Lower leg skin (tissue), 4 donors: ENCODE measurements around the gene PIGN. TPM values are rescaled to one million over a fixed set of nuclear protein-coding genes. Genes with fewer than 3 reads are reported as not detected.

ENCODE experiments used
- DNase-seq, 2 donors: peaks; one replicate each; pipeline ENCODE4 v3.0.0-alpha.2; 2019; ENCODE audit warnings: low spot score in 2 of 2
- H3K4me3 ChIP-seq: fragments of 200-600 bp; sonication (generic); 2 replicates; pipeline ENCODE4 v1.5.1; 2017; ENCODE audit warnings: mild to moderate bottlenecking, low read depth; ENCODE audit not compliant: poor library complexity, severe bottlenecking
- CTCF ChIP-seq, 3 donors: fragments of 450-650 bp; IDR thresholded peaks; one replicate each; pipeline ENCODE4 v1.5.1; 2016; ENCODE audit warnings: antibody characterized with exemption in 3 of 3, mild to moderate bottlenecking in 3 of 3, moderate library complexity in 2 of 3
- POLR2A ChIP-seq, 2 donors: fragments of 450-650 bp; IDR thresholded peaks; one replicate each; pipeline ENCODE4 v1.6.1; 2016 to 2017; ENCODE audit warnings: antibody characterized with exemption in 2 of 2, mild to moderate bottlenecking in 1 of 2, moderate library complexity in 1 of 2
- WGBS, 2 donors: methylation state at CpG; one replicate each; pipeline ENCODE4 v1.1.5; 2018; 5-methylcytosine and 5-hydroxymethylcytosine counted together
- intact Hi-C: fragments of 100-400 bp; cut with DNase I; formaldehyde crosslinking; loops from one replicate; pipeline ENCODE4 v1.15.0; 2023; ENCODE audit warnings: low total_unique reads
- total RNA-seq, 4 donors: library from RNA; depleted of rRNA; stranded (reverse); fragments of >200 nt; gene quantifications; one replicate each; pipeline ENCODE4 v1.1.0, GENCODE V29; 2016

PIGN gene
- total RNA-seq, 4 donors from 2014 or later, result 23.6 to 35.6 (median 31.7) TPM

- no peak for TF ChIP-seq POLR2A (IDR thresholded peaks at IDR 0.05)
- no peak for TF ChIP-seq CTCF (IDR thresholded peaks at IDR 0.05)
- 70 to 89% methylated on average over 2 of the region's 2 CpGs for WGBS, 2 donors
- intact Hi-C loops, result no loop called here
Measured at GRCh38 chr18:62126737-62127136, 60.1 kb downstream of the PIGN start.

GRCh38 chr18:62125702-62126101 is 61.2 kb downstream of the PIGN start:
- TF ChIP-seq POLR2A (IDR thresholded peaks at IDR 0.05), result no peak
- TF ChIP-seq CTCF (IDR thresholded peaks at IDR 0.05), result no peak
- no peak for DNase-seq
- intact Hi-C loops, result no loop called here
- H3K4me3 ChIP-seq, result no peak overlapping the region
- WGBS, 2 donors, result 95 to 97% methylated on average over 2 of the region's 2 CpGs

More at GRCh38 chr18:62126737-62127136, 60.1 kb downstream of the PIGN start:
- no peak overlapping the region for H3K4me3 ChIP-seq
- DNase-seq, result no peak

GRCh38 chr18:62122330-62122729 is 64.5 kb downstream of the PIGN start:
- no peak overlapping the region for H3K4me3 ChIP-seq
- no peak for TF ChIP-seq CTCF (IDR thresholded peaks at IDR 0.05)
- TF ChIP-seq POLR2A (IDR thresholded peaks at IDR 0.05), result no peak
- intact Hi-C loops, result no loop called here
- no peak for DNase-seq
- WGBS, 2 donors, result 86 to 88% methylated on average over 1 of the region's 1 CpG

GRCh38 chr18:62119884-62120283 is 67.0 kb downstream of the PIGN start:
- 97 to 100% methylated on average over 1 of the region's 1 CpG for WGBS, 2 donors
- TF ChIP-seq CTCF (IDR thresholded peaks at IDR 0.05) (no peak), POLR2A (IDR thresholded peaks at IDR 0.05) (no peak)
- intact Hi-C loops, result no loop called here
- no peak for DNase-seq
- H3K4me3 ChIP-seq, result no peak overlapping the region

- TF ChIP-seq POLR2A (IDR thresholded peaks at IDR 0.05), result no peak
- TF ChIP-seq CTCF (IDR thresholded peaks at IDR 0.05), result no peak
- intact Hi-C loops, result no loop called here
- no peak for DNase-seq
- no peak overlapping the region for H3K4me3 ChIP-seq
Measured at GRCh38 chr18:62118328-62118727, 68.5 kb downstream of the PIGN start.

GRCh38 chr18:62109676-62110075 is 77.2 kb downstream of the PIGN start:
- 87 to 94% methylated on average over 1 of the region's 1 CpG for WGBS, 2 donors
- H3K4me3 ChIP-seq, result no peak overlapping the region
- intact Hi-C loops, result no loop called here
- DNase-seq, result no peak
- TF ChIP-seq CTCF (IDR thresholded peaks at IDR 0.05) (no peak), POLR2A (IDR thresholded peaks at IDR 0.05) (no peak)
